K562 (cell line): ENCODE results near the gene CTPS1. TPM values are rescaled to one million over a fixed set of nuclear protein-coding genes. Genes with fewer than 3 reads are reported as not detected.
A peak's percentile ranks its signal among the peaks of the same experiment; 100 is the strongest.

Experiments used
- ATAC-seq: fragments of 200-7000 bp; cut with Tn5 transposase; 3 replicates; pipeline ENCODE4 v1.9.1; 2020; ENCODE audit warnings: moderate library complexity
- BruUV-seq: library from RNA; stranded (reverse); fragments of 400-500 nt; replicated peaks from 2 replicates; lab custom pipeline; 2021; lab: Mats Ljungman, UMichigan
- CTCF ChIA-PET: fragments of 300-600 bp; formaldehyde crosslinking; extraction: SDS; loops from one replicate; lab custom pipeline; 2021; ENCODE audit warnings: low intra/inter-chr PET ratio; lab: Yijun Ruan, JAX
- POLR2A ChIA-PET: fragments of 300-600, 350-650 bp; sonication (Branson Sonifier 250); formaldehyde crosslinking; extraction: SDS; loops from one replicate; lab custom pipeline; 2021; ENCODE audit warnings: antibody characterized with exemption, inconsistent platforms; lab: Yijun Ruan, JAX
- DNase-seq, 4 experiments: peaks; one replicate each; pipeline versions ENCODE4 v3.0.0 to v3.0.0-alpha.2; 2011 to 2018; ENCODE audit warnings: low spot score in 3 of 4, mixed read lengths in 3 of 4; ENCODE audit errors: extremely low read depth in 1 of 4
- FAIRE-seq: peaks from 2 replicates; lab custom pipeline; 2011; peaks lifted over from hg19 to GRCh38; lab: Jason Lieb, UNC
- H2AFZ ChIP-seq: 2 replicates; pipeline ENCODE4 v1.6.0; 2011; ENCODE audit warnings: low read depth, low read length, control low read depth, inconsistent platforms
- H3K27ac ChIP-seq: fragments of 200-600 bp; 3 replicates; pipeline ENCODE4 v1.8.0; 2011; ENCODE audit warnings: low read depth, mild to moderate bottlenecking, control low read depth, inconsistent platforms, low read length, moderate library complexity, mixed read lengths; ENCODE audit errors: extremely low read depth
- H3K27me3 ChIP-seq, 2 experiments: fragments of 300-600 bp in 1 of 2; 2 replicates in 1 of 2; 3 replicates in 1 of 2; pipeline versions ENCODE4 v1.6.0 to v1.8.0; 2011; ENCODE audit warnings: inconsistent platforms in 2 of 2, low read length in 2 of 2, mild to moderate bottlenecking in 1 of 2, mixed read lengths in 1 of 2, moderate library complexity in 1 of 2; ENCODE audit not compliant: control insufficient read depth in 2 of 2, insufficient read depth in 2 of 2
- H3K36me3 ChIP-seq: fragments of 300-600 bp; 3 replicates; pipeline ENCODE4 v1.8.0; 2011; ENCODE audit warnings: mild to moderate bottlenecking, low read length, inconsistent platforms; ENCODE audit not compliant: control insufficient read depth, insufficient read depth
- H3K4me1 ChIP-seq, 2 experiments: fragments of 200-600 bp in 1 of 2; replicated peaks in 1 of 2; 2 replicates in 1 of 2; 3 replicates in 1 of 2; pipeline versions ENCODE4 v1.5.1 to v1.8.0; 2011; ENCODE audit warnings: inconsistent platforms in 2 of 2, low read length in 2 of 2, mild to moderate bottlenecking in 1 of 2, mixed read lengths in 1 of 2, moderate library complexity in 1 of 2; ENCODE audit not compliant: control insufficient read depth in 2 of 2, insufficient read depth in 2 of 2
- H3K4me2 ChIP-seq: 2 replicates; pipeline ENCODE4 v1.6.1; 2011; ENCODE audit warnings: low read length, control low read depth, inconsistent platforms, mixed read lengths; ENCODE audit not compliant: insufficient read depth
- H3K4me3 ChIP-seq: fragments of 200-600 bp; sonication (generic), shearing (Covaris generic); 2 replicates; pipeline ENCODE4 v1.5.1; 2016; ENCODE audit warnings: control low read depth, inconsistent platforms
- H3K79me2 ChIP-seq: fragments of 200-600 bp; 3 replicates; pipeline ENCODE4 v1.8.0; 2011; ENCODE audit warnings: low read length, inconsistent platforms; ENCODE audit not compliant: control insufficient read depth, insufficient read depth
- H3K9ac ChIP-seq, 2 experiments: 2 replicates each; pipeline versions ENCODE4 v1.6.0 to v1.6.1; 2011; ENCODE audit warnings: low read depth in 2 of 2, low read length in 2 of 2, control low read depth in 1 of 2, inconsistent platforms in 1 of 2, mild to moderate bottlenecking in 1 of 2, mixed read lengths in 1 of 2; ENCODE audit not compliant: insufficient read depth in 1 of 2
- H3K9me1 ChIP-seq: one replicate; pipeline ENCODE4 v1.6.0; 2011; ENCODE audit warnings: inconsistent platforms, mild to moderate bottlenecking, low read length, moderate library complexity; ENCODE audit not compliant: control insufficient read depth, insufficient read depth
- H3K9me3 ChIP-seq: replicated peaks from 2 replicates; pipeline ENCODE4 v1.5.1; 2011; ENCODE audit warnings: low read depth, low read length, inconsistent platforms; ENCODE audit not compliant: control insufficient read depth, insufficient read depth
- H4K20me1 ChIP-seq: replicated peaks from 2 replicates; pipeline ENCODE4 v1.6.1; 2011; ENCODE audit warnings: low read length, inconsistent platforms, mixed read lengths; ENCODE audit not compliant: control insufficient read depth, insufficient read depth
- FIP1L1 ChIP-seq: fragments of 200-400 bp; formaldehyde crosslinking; IDR thresholded peaks from 2 replicates; pipeline ENCODE4 v1.6.1; 2018; ENCODE audit warnings: mild to moderate bottlenecking, low read depth, low read length; ENCODE audit not compliant: poor library complexity, severe bottlenecking
- POLR2A ChIP-seq: fragments of 450-650 bp; conservative IDR thresholded peaks from 2 replicates; pipeline ENCODE4 v1.6.1; 2016
- POLR2AphosphoS5 ChIP-seq: IDR thresholded peaks from 2 replicates; pipeline ENCODE4 v1.6.1; 2011; ENCODE audit warnings: mild to moderate bottlenecking, low read depth, low read length, moderate library complexity; ENCODE audit not compliant: control insufficient read depth, insufficient read depth
- POLR2B ChIP-seq: fragments of 450-650 bp; IDR thresholded peaks from 2 replicates; pipeline ENCODE4 v1.6.1; 2018; ENCODE audit warnings: low read depth; ENCODE audit not compliant: partially characterized antibody
- TCF7 ChIP-seq: sonication (generic); IDR thresholded peaks from 2 replicates; pipeline ENCODE4 v1.6.1; 2016; ENCODE audit warnings: antibody characterized with exemption, borderline replicate concordance
- WGBS: fragments of 100-300 bp; shearing (Covaris generic); methylation state at CpG from one replicate; pipeline ENCODE4 v1.1.6; 2016; ENCODE audit warnings: low coverage, mixed read lengths; ENCODE audit not compliant: insufficient coverage; ENCODE audit errors: missing lambda C conversion rate; 5-methylcytosine and 5-hydroxymethylcytosine counted together
- in situ Hi-C: fragments of 300-500 bp; cut with MboI; formaldehyde crosslinking; loops from 4 replicates; pipeline ENCODE4 v1.15.0; 2018; ENCODE audit warnings: inconsistent platforms, mixed read lengths
- intact Hi-C: fragments of 100-400 bp; cut with micrococcal nuclease; formaldehyde crosslinking; loops from 2 replicates; pipeline ENCODE4 v1.14.2; 2022
- polyA plus RNA-seq, 8 experiments: library from polyadenylated mRNA; depleted of rRNA in 4 of 8; stranded (reverse) in 5 of 8; unstranded in 3 of 8; fragments of >200 nt; fragmentation: Nextera tagmentation in 2 of 8; fragmentation: Illumina TruSeq in 1 of 8; extraction: Ambion mirVana in 2 of 8; extraction: Trizol in 1 of 8; gene quantifications; 2 replicates each; pipeline versions ENCODE4 v1.2.1 to v1.2.3, GENCODE V29; 2011 to 2014; ENCODE audit warnings: inconsistent platforms in 1 of 8, missing spikeins in 1 of 8
- total RNA-seq, 7 experiments: library from RNA; depleted of rRNA in 6 of 7; stranded (reverse); fragments of >200 nt in 6 of 7; fragmentation: Illumina TruSeq in 2 of 7; extraction: Trizol in 2 of 7; gene quantifications; 2 replicates each; pipeline versions ENCODE4 v1.2.1 to v1.2.3, GENCODE V29; 2011 to 2021; ENCODE audit warnings: low replicate concordance in 1 of 7
- TF ChIP-seq, protein P1 (sequence below): sonication (generic); formaldehyde crosslinking; IDR thresholded peaks from 2 replicates; pipeline ENCODE4 v1.9.0; 2022; ENCODE audit warnings: mild to moderate bottlenecking, missing genetic modification reagents

The CTPS1 gene
- total and polyA plus RNA-seq, 9 of the 15 experiments (the other 6 are each of a cell fraction or from before 2014, with no cell fraction given): 44.4 to 164 (median 87.7) TPM

DNA sequence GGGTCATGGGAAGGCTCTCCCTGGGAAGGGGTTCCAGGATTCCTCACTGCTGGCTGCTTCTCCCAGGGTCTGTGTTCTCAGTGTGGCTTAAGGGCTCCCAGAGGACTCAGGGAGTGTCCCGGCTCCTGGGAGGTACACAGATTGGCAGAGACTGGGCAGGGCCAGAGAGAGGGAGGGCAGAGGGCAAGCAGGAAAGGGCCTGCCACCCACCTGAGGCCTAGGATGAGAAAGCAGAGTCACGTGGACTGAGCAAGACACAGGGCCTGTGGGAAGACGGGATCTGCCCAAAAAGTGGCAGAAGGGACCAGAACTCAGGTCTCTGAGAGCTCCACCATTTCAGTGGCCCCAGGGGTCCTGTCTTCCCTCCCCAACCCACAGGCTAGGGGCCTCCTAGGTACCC is 41.2 kb downstream of the CTPS1 start:
- no peak overlapping the region for H2AFZ ChIP-seq
- H3K9ac ChIP-seq: peak overlapping the region in 1 of 2 experiments; percentile 71; a peak in 2 of 4 replicates
- DNase-seq (no peak), ATAC-seq (no peak), FAIRE-seq (no peak)
- no peak overlapping the region for H3K4me2 ChIP-seq
- peaks cover 5% of the 10 kb centered on the region; the same call in 1 of the 2 replicates for H4K20me1 ChIP-seq
- WGBS: 68% methylated on average over 3 of the region's 3 CpGs
- H3K79me2 ChIP-seq: no peaks in the 10 kb centered on the region
- in situ Hi-C loops (no loop called here), intact Hi-C loops (no loop called here)
- no peaks in the 10 kb centered on the region for H3K9me3 ChIP-seq
- ChIA-PET POLR2A (interaction anchor here (0.6 to 2.3 kb wide), 7 partner anchors 8 to 628 kb away, joined by 3 to 9 read pairs (median 3); no protein-coding TSS in a partner anchor), CTCF (no interaction called here)
- peaks cover 10% of the 10 kb centered on the region for H3K9me1 ChIP-seq
- no peak overlapping the region for H3K4me3 ChIP-seq
- no peaks in the 10 kb centered on the region for H3K27me3 ChIP-seq
- no TSS peak for BruUV-seq
- TF ChIP-seq TCF7: no peak
- no peak for TF ChIP-seq FIP1L1
- TF ChIP-seq POLR2A: peak; percentile 7; the same call in 1 of the 2 replicates
- TF ChIP-seq POLR2B: peak; percentile 6
- TF ChIP-seq POLR2AphosphoS5: peak; percentile 27; the same call in 1 of the 2 replicates
- TF ChIP-seq, protein P1, sequence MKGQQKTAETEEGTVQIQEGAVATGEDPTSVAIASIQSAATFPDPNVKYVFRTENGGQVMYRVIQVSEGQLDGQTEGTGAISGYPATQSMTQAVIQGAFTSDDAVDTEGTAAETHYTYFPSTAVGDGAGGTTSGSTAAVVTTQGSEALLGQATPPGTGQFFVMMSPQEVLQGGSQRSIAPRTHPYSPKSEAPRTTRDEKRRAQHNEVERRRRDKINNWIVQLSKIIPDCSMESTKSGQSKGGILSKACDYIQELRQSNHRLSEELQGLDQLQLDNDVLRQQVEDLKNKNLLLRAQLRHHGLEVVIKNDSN: 0 out of 2 replicates have a peak, but pooled peaks have one; percentile 16
- no peak overlapping the region for H3K27ac ChIP-seq
- peaks cover 44% of the 10 kb centered on the region; the same call in 1 of the 3 replicates for H3K36me3 ChIP-seq
- H3K4me1 ChIP-seq: peaks cover 0 to 25% of the 10 kb centered on the region in 2 experiments; a peak in 2 of 5 replicates
